ENCODE results near the gene WAPL.

WAPL gene

DNA sequence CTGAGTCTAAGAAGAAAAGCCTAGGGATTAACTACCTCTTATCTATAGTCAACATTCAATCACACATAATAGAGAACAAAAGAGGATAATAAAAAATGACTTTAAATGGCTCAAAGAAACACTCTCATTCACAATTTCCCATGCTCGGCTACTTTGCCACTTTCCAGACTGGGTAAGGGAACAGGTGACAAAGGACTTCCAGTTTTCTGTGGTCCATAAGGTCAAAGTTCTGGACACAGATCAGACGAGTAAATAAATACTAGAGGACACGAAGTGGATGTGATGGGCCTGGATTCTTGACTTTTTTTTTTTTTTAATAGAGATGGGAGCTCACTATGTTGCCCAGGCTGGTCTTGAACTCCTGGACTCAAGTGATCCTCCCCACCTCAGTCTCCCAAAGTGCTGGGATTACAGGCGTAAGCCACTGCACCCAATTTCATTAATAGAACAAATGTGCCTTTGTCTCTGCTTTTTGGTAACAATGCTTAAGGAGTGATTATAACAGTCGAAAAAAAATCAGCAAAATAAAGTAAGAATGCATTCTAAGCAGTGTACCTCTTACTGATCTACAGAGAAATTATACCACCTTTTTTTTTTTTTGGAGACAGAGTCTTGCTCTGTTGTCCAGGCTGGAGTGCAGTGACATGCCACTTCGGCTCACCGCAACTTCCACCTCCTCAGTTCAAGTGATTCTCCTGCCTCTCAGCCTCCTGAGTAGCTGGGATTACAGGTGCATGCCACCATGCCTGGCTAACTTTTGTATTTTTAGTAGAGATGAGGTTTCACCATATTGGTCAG is 70.6 kb downstream of the WAPL start:
- DNase-seq: no peak

DNA sequence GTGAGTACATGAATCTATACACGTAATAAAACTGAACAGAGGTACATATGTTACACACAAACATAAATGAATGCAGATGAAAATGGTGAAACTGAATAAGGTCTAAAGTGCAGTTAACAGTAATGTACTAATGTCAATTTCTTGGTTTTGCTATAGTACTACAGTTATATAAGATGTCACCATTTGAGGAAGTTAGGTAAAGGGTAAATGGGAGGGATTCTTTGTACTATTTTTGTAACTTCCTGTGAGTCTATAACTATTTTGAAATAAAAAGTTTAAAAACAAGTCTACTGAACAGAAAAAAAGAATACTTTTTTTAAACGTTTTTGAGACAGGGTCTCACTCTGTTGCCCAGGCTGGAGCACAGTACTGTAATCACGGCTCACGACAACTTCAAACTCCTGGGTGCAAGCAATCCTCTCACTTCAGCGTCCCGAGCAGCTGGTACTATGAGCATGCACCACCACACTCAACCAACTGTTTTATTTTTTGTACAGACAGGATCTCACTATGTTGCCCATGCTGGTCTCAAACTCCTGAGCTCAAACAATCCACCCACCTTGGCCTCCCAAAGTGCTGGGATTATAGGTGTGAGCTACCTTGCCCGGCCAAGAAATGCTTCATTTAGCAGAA is 71.5 kb downstream of the WAPL start:
- DNase-seq: no peak

DNA sequence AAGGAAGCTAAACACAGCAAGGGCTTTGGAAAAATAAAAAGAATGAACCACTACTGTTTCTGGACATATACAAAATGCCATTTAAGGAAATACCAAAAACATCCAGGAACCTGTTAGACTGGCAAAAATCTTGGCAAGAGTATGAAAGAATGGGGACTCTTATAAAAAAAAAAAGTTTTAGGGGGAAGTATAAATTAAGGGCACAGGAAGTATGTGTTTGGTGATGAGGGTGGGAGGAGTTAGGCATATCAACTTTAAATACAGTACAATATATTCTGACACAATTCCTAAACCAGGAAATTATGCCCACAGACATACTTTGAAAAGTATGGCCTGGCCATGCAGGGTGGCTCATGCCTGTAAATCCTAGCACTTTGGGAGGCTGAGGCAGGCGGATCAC is 74.2 kb downstream of the WAPL start:
- DNase-seq: no peak

DNA sequence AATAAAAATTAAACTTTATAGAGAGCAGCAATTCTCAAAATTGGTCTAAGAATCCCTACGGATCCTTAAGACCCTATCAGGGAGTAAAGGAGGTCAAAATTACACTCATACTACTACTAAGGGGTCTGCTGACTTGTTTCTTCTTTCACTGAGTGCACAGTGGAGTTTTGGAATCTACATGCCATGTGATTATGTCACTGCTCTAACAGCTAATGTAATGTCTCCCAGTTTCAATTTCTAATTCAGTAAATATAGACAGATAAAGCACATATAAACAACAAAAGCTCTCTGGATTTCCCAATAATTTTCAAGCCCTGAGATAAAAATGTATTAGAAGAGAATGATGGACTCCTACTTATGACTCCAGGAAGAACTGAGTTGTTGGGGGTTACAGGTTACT is 74.6 kb downstream of the WAPL start:
- DNase-seq: no peak

DNA sequence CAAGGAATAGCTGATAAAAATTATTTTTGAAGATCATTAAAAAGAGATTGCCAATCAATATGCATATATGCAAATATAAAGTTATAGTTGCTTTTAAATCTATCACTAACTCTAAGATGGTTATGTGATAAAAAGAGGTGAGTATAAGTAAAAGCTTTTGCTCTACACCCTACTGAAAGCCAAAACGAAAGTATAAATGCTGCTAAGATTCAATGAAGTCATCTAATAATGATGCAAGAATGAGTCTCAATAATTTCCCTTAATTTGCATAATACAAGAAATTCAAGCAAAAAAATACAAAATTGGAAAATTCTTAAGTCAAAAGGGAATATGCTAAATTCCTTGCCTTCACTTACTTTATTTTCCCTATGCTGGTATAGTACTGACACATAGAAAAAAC is 75.2 kb downstream of the WAPL start:
- no peak for DNase-seq

DNA sequence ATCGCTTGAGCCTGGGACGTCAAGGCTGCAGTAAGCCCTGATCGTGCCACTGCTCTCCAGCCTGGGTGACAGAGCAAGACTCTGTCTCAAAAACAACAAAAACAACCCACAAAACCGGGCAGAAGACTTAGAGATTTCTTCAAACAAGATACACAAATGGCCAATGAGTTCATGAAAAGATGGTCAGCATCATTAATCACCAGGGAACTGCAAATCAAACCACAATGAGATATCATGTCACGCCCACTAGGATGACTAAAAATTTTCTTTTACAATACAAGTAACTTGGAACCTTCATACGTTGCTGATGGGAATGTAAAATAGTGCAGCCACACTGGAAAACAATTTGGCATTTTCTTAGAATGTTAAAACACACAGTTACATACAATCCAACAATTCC is 77.7 kb downstream of the WAPL start:
- DNase-seq: no peak

DNA sequence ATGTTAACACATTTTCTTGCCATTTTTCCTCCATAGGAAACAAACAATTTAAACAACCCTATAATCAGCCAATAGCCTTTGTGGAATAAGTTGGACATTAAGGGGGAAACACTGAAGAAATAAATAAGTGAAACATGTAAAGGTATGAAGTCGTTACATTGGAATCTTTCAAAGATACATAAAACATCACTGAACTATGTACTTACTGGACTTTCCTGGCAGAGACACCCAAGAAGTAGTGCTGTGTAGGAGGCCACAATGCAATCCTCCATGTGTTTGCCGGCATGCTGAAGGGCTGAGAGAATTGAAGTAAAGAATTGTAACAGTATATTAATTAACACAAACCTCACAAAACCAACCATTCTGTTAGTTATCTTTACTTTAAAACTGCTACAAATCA is 78.5 kb downstream of the WAPL start:
- no peak for DNase-seq

DNA sequence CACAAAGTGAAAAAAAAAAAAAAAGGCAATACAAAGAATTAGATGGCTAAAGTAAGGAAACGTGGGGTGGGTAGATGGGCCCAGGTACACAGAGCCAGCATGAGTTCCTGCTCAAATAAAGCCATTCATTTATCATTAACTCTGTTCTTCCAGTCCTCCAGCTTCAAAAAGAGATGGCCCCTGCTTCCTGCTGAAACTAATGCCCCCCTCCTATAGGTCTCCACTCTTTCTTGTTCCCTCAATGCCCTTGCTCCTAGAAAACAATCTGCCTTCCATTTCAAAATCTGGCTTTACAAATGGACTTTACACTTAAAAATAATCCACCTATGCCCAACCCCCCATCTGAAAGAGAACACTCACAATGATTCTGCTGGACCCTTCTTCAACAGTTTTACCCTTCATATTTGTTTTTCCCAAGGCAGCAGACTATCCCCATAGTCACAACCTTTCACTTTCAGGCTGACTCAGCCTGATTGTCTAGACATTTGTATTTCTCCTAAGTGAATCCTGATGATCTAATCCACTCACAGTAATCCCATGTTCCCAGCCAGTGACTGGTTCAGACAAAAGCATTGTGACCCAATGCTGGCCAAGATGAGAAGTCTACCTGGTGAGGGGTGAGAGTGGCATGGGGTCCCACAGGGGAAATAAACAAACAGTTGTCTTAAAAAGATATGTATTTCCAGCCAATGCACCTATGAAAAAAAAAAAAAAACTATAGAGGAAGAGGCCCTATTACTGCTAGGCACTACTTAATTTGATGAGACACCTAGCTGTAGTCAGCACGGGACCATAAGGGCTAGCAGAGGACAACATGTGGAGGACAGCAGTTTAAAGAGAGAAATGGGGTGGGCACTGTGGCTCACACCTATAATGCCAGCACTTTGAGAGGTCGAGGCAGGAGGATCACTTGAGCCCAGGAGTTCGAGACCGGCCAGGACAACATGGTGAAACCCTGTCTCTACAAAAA is 80.4 kb downstream of the WAPL start:
- no peak for DNase-seq

DNA sequence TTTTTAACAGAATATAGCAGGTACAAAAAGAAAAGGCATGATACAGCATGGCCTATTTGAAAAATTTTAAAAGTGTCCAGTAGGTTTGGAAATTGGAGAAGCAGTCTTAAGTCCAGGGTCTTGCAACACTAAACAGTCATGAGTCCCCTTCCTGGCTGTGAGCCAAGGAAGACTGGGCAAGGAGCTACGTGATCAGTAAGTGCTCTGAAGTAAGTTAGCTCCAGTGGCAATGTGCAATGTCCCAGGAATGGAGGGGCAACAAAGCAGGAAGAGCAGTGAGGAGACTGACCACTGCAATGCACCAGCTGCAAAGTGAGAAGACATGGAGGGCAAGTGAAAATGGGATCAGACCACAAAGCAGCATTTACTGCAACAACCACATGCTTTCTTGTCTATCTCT is 82.0 kb downstream of the WAPL start:
- DNase-seq: no peak

DNA sequence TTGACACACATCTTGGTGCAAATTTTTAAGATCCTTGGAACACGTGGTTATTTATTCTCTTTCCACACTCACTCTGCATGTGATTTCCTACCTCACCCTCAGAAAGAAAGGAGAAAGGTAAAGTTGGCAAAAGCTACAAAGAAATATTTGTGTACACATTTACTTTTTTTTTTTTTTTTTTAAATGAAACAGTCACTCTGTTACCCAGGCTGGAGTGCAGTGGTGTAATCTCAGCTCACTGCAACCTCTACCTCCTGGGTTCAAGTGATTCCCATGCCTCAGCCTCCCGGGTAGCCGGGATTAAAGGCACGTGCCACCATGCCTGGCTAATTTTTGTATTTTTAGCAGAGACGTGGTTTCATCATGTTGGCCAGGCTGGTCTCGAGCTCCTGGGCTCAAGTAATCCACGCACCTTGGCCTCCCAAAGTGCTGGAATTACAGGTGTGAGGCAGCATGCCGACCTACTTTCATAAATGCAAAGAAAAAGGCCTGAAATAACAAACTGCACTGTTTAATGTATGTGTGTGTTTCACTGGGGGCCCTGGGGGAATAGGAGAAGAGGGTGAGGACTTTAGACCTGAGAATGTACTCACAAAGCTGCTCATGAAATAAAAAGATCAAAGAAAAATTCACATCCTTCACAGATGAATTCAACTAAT is 83.4 kb downstream of the WAPL start:
- no peak for DNase-seq

DNA sequence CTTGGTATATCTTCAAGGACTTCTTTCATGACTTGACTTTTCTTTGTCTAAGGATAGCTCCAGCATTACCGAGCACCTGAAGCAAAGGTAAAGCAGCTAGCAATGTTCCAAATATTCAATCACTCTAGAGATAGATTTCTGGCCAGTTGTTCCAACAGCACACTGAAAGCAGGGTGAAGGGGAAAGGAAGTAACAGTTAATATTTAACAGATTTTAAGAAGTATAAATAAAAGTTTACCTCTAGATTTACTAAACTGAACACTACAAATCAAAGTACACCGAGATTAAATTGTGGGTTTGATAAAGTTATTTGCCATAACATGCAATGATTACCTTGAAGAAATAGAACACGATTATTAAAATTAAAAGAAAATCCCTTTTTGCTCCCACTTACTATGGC is 84.1 kb downstream of the WAPL start:
- no peak for DNase-seq

DNA sequence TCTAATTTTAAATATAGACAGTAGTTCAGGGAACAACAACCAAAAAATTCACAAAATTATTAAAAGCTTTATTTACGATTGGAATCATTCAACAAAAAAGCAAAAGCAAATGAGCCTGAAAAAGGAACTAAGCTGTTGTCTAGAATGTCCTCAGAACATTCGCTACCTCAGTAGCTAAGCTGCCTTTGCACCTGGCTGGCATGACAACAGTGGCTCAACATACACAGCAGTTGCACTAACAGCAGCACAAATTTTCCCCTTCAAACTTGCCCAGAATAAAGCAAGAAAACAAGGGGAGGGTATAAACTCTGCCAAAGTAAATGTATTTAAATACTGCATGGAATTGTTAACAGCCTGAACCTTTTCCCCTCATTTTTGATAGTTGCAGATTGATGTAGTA is 84.6 kb downstream of the WAPL start:
- no peak for DNase-seq

DNA sequence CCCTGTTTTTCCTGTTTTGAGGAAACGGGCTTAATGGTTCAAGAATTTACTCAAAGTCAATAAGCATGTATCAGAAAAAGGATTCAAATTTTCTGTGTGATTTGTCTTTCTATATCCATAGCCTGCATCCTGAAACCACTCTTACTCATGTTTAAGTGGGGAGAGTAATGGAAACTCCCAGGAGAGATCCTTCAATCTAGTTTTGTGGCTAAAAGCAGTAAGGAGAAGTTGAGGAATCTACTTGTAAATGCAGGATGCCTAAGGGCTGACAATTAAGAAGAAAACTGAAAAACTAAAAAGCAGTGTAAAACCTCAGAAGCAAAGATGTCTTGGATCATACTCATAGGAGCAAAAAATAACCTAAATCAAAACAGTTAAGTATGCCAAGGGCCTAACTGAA is 86.9 kb downstream of the WAPL start:
- no peak for DNase-seq

DNA sequence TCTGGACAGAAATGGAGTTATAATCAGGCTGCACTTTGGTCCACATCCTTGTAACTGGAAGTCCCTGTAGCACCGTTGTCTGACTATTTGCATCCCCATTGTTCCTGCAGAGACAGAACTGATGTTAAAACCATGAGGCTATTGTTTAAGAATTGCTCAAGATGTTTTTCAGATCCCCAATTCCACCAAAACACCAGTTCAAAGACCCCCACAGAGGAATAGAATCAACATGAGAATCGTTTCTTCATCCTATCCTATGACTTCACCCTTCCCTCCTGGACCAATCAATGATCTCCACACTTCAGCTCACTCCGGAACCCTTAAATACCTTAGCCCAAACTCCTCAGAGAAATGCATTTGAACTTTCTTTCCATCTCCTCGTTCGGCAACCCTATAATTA is 97.9 kb downstream of the WAPL start:
- DNase-seq: no peak

DNA sequence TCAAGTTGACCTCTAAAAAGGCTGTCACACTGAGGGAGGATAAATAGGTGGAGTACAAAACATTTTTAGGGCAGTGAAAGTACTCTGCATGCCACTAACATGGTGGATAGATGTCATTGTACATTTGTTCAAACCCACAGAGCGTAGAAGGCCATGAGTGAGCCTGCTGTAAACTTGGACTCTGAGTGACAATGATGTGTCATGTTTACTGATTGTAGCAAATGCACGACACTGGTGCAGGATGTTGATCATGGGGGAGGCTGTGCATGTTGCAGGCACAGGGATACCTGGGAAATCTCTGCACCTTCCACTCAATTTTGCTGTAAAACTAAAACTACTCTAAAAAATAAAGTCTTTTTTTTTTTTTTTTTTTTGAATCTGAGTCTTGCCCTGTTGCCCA is 102.5 kb downstream of the WAPL start:
- no peak for DNase-seq

DNA sequence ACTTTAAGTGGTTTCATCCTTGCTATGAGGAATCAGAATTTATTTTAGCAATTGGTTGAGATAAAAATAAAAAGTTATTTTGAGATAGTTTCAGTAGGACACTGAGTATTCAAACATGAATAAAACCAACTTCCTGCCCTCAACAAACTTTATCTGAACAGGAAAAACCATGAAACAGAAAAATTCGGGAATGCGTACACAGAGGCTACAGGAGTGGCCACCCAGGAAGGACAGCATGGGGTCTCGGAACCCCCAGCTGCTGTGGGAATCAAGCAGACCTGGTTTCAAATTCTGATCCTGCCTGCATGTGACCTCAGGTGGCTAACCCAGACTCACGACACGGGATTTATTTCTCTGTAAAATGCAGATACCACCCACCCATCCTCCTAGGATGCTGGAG is 106.0 kb downstream of the WAPL start:
- no peak for DNase-seq

DNA sequence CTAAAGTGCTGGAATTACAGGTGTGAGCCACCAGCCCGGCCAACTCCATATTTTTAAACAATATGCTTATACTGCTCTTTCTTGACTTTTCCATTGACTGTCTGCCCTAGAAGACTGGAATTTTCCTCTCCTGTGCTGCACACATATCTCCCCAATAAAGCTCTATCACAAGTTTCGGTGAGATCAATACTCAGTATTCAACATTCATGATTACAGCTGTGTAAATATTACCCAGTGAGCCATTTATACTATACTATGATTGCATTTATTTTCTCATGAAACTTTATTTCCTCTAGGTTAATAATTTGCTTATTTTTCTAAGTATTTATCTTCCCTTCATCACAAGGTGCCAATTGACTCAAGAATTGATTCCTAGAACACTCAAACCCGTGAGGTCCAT is 106.5 kb downstream of the WAPL start:
- DNase-seq: no peak

DNA sequence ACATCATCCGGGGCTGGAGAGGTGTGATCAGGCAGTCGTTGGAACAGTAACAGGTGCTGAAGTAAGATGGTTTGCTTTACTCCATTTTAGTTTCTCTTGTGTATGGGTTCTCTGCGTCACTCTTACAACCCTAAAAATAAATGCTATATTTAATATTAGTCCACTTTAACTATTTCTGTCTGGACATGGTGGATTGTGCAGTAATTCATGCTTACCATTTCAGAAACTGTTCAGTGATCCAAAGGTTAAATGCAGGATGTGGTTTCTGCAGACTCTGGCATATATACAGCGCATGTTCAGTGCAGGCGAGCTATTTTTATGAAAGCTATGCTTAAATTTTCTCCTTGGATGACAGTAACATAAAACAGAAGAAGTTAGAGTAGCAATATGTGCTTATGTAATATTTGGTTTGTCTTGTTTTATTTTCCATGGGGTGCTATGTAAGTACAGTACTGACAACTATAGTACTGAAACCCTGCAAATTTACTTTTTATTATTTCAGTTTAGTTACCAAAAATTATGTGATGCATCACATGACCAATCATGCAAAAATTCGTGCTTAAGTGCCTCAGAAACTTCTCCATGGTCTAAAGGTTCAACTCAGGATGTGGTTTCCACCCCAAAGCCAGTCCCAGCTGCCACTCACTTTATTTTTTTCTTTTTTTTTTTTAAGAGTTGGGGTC is 108.4 kb downstream of the WAPL start:
- no peak for DNase-seq

DNA sequence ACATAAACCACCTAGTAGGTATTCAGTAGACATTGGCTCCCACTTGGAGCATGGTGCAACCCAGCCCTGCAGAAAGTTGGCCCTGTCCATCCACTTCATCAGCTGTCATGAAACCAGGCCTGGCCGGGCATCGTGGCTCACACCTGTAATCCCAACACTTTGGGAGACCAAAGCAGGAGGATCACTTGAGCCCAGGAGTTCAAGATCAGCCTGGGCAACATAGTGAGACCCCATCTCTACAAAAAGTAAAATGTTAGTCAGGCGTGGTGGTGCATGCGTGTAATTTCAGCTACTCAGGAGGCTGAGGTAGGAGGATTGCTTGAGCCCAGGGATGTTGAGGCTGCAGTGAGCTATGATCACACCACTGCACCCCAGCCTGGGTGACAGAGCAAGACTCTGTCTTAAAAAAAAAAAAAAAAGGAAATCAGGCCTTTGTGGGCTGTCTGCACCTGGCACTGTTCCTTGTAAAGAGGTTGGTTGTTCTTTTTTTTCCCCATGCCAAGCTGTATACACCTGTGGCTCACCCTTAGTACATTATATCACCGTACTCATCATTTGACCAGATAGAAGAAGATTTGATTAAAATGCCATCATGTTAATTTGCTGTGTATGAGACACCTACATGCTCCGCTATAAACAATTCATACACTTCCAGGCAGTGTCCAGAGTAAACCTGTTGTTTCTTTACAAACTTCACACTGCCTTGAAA is 109.6 kb downstream of the WAPL start:
- no peak for DNase-seq

DNA sequence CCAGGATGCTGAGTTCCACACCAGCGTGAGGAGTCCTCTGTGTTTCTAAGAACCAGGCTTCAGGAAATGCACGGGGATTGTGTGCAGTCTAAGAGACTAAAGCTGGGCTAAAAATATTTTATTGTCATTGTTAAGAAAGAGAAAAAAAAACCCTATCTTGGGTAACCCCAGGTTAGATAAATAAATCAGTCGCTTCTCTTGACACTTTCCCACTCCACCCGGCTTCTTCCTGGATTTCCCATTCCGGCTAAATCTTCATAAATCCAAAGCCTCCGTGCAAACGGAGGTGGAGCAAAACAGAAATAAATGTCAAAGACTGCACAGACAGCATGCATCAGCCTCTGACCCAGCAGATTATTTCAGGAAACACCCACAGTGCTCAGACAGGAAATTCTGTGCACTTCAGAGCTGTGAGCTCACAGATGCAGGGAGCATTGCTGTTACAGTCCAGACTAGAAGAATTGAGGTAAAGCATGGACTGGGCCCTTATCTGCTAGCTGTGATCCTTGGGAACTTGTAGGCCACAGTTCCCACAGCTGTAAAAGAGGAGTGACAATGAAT is 110.2 kb downstream of the WAPL start:
- DNase-seq: no peak

DNA sequence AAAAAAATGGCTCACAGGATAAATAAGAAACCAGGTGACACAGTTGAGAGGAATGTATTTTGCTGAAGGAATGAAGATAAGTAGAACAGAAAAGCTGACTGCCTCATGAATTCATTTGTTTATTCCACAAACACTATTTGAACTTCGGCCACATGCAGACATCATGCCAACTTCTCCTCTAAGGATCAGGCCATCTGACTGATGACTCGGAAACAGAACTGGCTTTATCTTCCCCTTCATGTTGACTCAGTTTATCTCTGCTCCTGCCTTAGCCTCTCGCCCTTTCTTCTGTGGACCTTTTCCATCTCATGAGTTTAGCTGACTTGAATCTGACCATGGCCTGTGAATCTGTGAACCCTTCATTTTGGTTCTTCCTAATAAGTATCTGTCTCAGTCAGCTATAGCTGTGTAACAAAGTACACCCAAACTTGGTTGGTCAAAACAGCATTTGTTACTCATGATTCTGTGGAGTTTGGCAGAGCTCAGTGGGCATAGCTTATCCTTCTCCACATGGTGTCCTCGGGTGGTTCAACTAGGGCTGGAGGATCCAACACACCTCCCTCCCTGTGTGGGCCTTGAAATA is 111.0 kb downstream of the WAPL start:
- DNase-seq: no peak
